H1 (cell line): ENCODE measurements around the gene PEAK1. TPM values are rescaled to one million over a fixed set of nuclear protein-coding genes. Genes with fewer than 3 reads are reported as not detected.

Source experiments
- ATF2 ChIP-seq: IDR thresholded peaks from 2 replicates; pipeline ENCODE4 v1.6.1; 2012; ENCODE audit warnings: low read length, inconsistent platforms
- CHD7 ChIP-seq: fragments of 300-600 bp; sonication (generic); IDR thresholded peaks from 2 replicates; pipeline ENCODE4 v1.7.1; 2012; ENCODE audit warnings: low read length, moderate library complexity, mild to moderate bottlenecking, inconsistent platforms; ENCODE audit not compliant: insufficient replicate concordance
- EZH2 ChIP-seq: fragments of 200-600 bp; sonication (generic); IDR thresholded peaks from 2 replicates; pipeline ENCODE4 v1.7.1; 2012; ENCODE audit warnings: low read depth, mild to moderate bottlenecking, moderate library complexity, low read length, inconsistent platforms; ENCODE audit not compliant: severe bottlenecking
- HDAC2 ChIP-seq, 2 experiments: fragments of 300-600 bp in 1 of 2; sonication (generic) in 1 of 2; IDR thresholded peaks; 2 replicates each; pipeline ENCODE4 v1.6.1; 2011 to 2012; ENCODE audit warnings: low read depth in 2 of 2, low read length in 2 of 2, mild to moderate bottlenecking in 2 of 2, moderate library complexity in 2 of 2, borderline replicate concordance in 1 of 2, inconsistent platforms in 1 of 2
- MAFK ChIP-seq: IDR thresholded peaks from 2 replicates; pipeline ENCODE4 v1.6.1; 2012; ENCODE audit warnings: low read depth, mild to moderate bottlenecking, improper control_type of control experiment, low read length
- SUZ12 ChIP-seq: fragments of 200-600 bp; sonication (generic); IDR thresholded peaks from 2 replicates; pipeline ENCODE4 v1.6.1; 2012; ENCODE audit warnings: mild to moderate bottlenecking, inconsistent platforms, low read length, moderate library complexity, mixed read lengths
- TAF1 ChIP-seq: IDR thresholded peaks from 2 replicates; pipeline ENCODE4 v1.6.1; 2011; ENCODE audit warnings: mild to moderate bottlenecking, low read depth, low read length
- polyA plus RNA-seq, 7 experiments: library from polyadenylated mRNA; depleted of rRNA in 3 of 7; stranded (reverse) in 5 of 7; unstranded in 2 of 7; fragments of >200 nt in 5 of 7; fragments of 200-250 nt in 2 of 7; gene quantifications; 1 replicate in 5 of 7; 2 replicates in 1 of 7; 4 replicates in 1 of 7; pipeline versions ENCODE4 v1.2.1 to v1.2.3, GENCODE V29; 2011 to 2013; ENCODE audit warnings: missing spikeins in 2 of 7, mixed read lengths in 2 of 7
- total RNA-seq: library from RNA; stranded (reverse); fragmentation: NEBNext Ultra II Directional; extraction: Animal tissue kit (Norgen Biotek cat#: 25700); gene quantifications from 2 replicates; pipeline ENCODE4 v1.2.1, GENCODE V29; 2021

PEAK1 gene
- total and polyA plus RNA-seq, 2 of the 8 experiments (the other 6 are each of a cell fraction or from before 2014, with no cell fraction given), result 8.8 to 44.8 TPM

- TF ChIP-seq MAFK (no peak), SUZ12 (0 out of 2 replicates have a peak, but pooled peaks have one; percentile 2), TAF1 (peak; percentile 77), CHD7 (no peak), ATF2 (no peak), HDAC2 (IDR thresholded peaks at IDR 0.05; ENCODE audit: borderline replicate concordance in 1 of 2, low read depth in 2 of 2, low read length in 2 of 2) (no peak; a peak in 2 of 4 replicates), EZH2 (no peak)
Observed at GRCh38 chr15:77420610-77421369, 886 bp upstream of the PEAK1 start, which contains the start of gene HMG20A (continued).
